AG09309 (cell line): ENCODE data around the gene DUSP7.

Source experiments
- DNase-seq: peaks from one replicate; pipeline ENCODE4 v3.0.0-alpha.2; 2010; ENCODE audit warnings: low read depth
- H3K4me3 ChIP-seq: 2 replicates; pipeline ENCODE4 v1.5.1; 2011; ENCODE audit warnings: mild to moderate bottlenecking, low read depth, low read length, moderate library complexity; ENCODE audit not compliant: control insufficient read depth
- CTCF ChIP-seq: IDR thresholded peaks from 2 replicates; pipeline ENCODE4 v1.5.1; 2011; ENCODE audit warnings: mild to moderate bottlenecking, low read depth, low read length, inconsistent platforms; ENCODE audit not compliant: insufficient read depth, control insufficient read depth; ENCODE audit errors: missing control alignments

DUSP7 gene

GRCh38 chr3:52072471-52072870 is 16.1 kb upstream of the DUSP7 start:
- no peak for DNase-seq
- H3K4me3 ChIP-seq, result no peak overlapping the region
- TF ChIP-seq CTCF, result no peak

- no peak for DNase-seq
- no peak for TF ChIP-seq CTCF
- no peak overlapping the region for H3K4me3 ChIP-seq
Measured at GRCh38 chr3:52072020-52072419, 15.6 kb upstream of the DUSP7 start.

- H3K4me3 ChIP-seq, result no peak overlapping the region
- no peak for TF ChIP-seq CTCF
- DNase-seq, result no peak
Measured at GRCh38 chr3:52070724-52071621, 14.6 kb upstream of the DUSP7 start.

- DNase-seq, result no peak
- H3K4me3 ChIP-seq, result no peak overlapping the region
- no peak for TF ChIP-seq CTCF
Measured at GRCh38 chr3:52069855-52070254, 13.5 kb upstream of the DUSP7 start.

GRCh38 chr3:52069135-52069534 is 12.8 kb upstream of the DUSP7 start:
- no peak overlapping the region for H3K4me3 ChIP-seq
- no peak for TF ChIP-seq CTCF
- DNase-seq, result no peak

GRCh38 chr3:52068730-52069129 is 12.4 kb upstream of the DUSP7 start:
- no peak for DNase-seq
- no peak overlapping the region for H3K4me3 ChIP-seq
- no peak for TF ChIP-seq CTCF
